Spleen (tissue), 11 donors: ENCODE measurements around the gene KCNQ5. TPM values are rescaled to one million over a fixed set of nuclear protein-coding genes. Genes with fewer than 3 reads are reported as not detected.

Experiments used
- DNase-seq: peaks from one replicate; pipeline ENCODE4 v3.0.0-alpha.2; 2020
- H3K27ac ChIP-seq, 8 donors: fragments of 200-600 bp; sonication (generic) in 7 of 8; 1 replicate in 4 of 8; 2 replicates in 4 of 8; pipeline versions ENCODE4 v1.5.0 to v1.8.0; 2016 to 2021; ENCODE audit warnings: inconsistent platforms in 4 of 8, mild to moderate bottlenecking in 4 of 8, moderate library complexity in 1 of 8
- H3K27me3 ChIP-seq, 7 donors: fragments of 200-600 bp; sonication (generic) in 6 of 7; replicated peaks in 1 of 7; 1 replicate in 4 of 7; 2 replicates in 3 of 7; pipeline versions ENCODE4 v1.5.0 to v1.8.0; 2016 to 2021; ENCODE audit warnings: inconsistent platforms in 3 of 7, mild to moderate bottlenecking in 1 of 7
- H3K36me3 ChIP-seq, 6 donors: fragments of 200-600 bp; sonication (generic) in 5 of 6; 1 replicate in 4 of 6; 2 replicates in 2 of 6; pipeline versions ENCODE4 v1.5.0 to v1.8.0; 2016 to 2021; ENCODE audit warnings: inconsistent platforms in 2 of 6
- H3K4me1 ChIP-seq, 6 donors: fragments of 200-600 bp; sonication (generic) in 5 of 6; 1 replicate in 3 of 6; 2 replicates in 3 of 6; pipeline versions ENCODE4 v1.5.0 to v1.8.0; 2016 to 2021; ENCODE audit warnings: inconsistent platforms in 3 of 6
- H3K4me3 ChIP-seq, 8 donors: fragments of 200-600 bp; sonication (generic) in 7 of 8; 1 replicate in 4 of 8; 2 replicates in 4 of 8; pipeline versions ENCODE4 v1.5.0 to v1.8.0; 2016 to 2021; ENCODE audit warnings: inconsistent platforms in 4 of 8, mild to moderate bottlenecking in 4 of 8, moderate library complexity in 2 of 8
- H3K9me3 ChIP-seq, 8 donors: fragments of 200-600 bp; sonication (generic) in 7 of 8; 1 replicate in 4 of 8; 2 replicates in 4 of 8; pipeline versions ENCODE4 v1.5.0 to v1.8.0; 2016 to 2021; ENCODE audit warnings: inconsistent platforms in 4 of 8
- CTCF ChIP-seq, 11 experiments: fragments of 200-600 bp in 7 of 11; fragments of 450-650 bp in 4 of 11; sonication (generic) in 4 of 11; IDR thresholded peaks in 8 of 11; conservative IDR thresholded peaks in 3 of 11; 1 replicate in 7 of 11; 2 replicates in 4 of 11; pipeline versions ENCODE4 v1.4.0 to v1.8.0; 2016 to 2021; ENCODE audit warnings: antibody characterized with exemption in 11 of 11, inconsistent platforms in 4 of 11, mild to moderate bottlenecking in 1 of 11
- POLR2A ChIP-seq, 3 donors: fragments of 450-650 bp; IDR thresholded peaks; one replicate each; pipeline ENCODE4 v1.5.1; 2017; ENCODE audit warnings: antibody characterized with exemption in 3 of 3, mild to moderate bottlenecking in 1 of 3
- POLR2AphosphoS5 ChIP-seq, 3 donors: sonication (generic); formaldehyde crosslinking; IDR thresholded peaks; one replicate each; pipeline ENCODE4 v1.5.1; 2017; ENCODE audit warnings: antibody characterized with exemption in 3 of 3
- WGBS, 5 donors: extraction: QIAGEN DNeasy Blood & Tissue Kit in 3 of 5; methylation state at CpG; one replicate each; pipeline versions ENCODE4 v1.1.5 to v1.1.7; 2013 to 2018; 5-methylcytosine and 5-hydroxymethylcytosine counted together
- intact Hi-C: fragments of 100-400 bp; cut with DNase I; formaldehyde crosslinking; loops from one replicate; pipeline ENCODE4 v1.15.0; 2023; ENCODE audit warnings: low total_unique reads
- polyA plus RNA-seq, 3 donors: library from polyadenylated mRNA; stranded (reverse); fragments of 200-250 nt; gene quantifications; one replicate each; pipeline ENCODE4 v1.2.1, GENCODE V29; 2013
- total RNA-seq, 7 donors: library from RNA; depleted of rRNA in 3 of 7; stranded (reverse); fragments of >200 nt in 3 of 7; fragmentation: NEBNext Ultra II Directional in 4 of 7; extraction: Animal tissue kit (Norgen Biotek cat#: 25700) in 4 of 7; gene quantifications; one replicate each; pipeline versions ENCODE4 v1.1.0 to v1.2.1, GENCODE V29; 2016 to 2021
- donor health status: healthy with polysubstance abuse.
- donor health status: DM: no; HTN: no; CAD: no; lungs with moderate emphysema.
- donor health status: DM: no; HTN: no; CAD: no.
- donor health status: Bipolar disorder and iron deficiency.
- donor health status: healthy.
- donor health status: DM: no; HTN: no; CAD: no.
- donor health status: DM: yes; HTN: yes; CAD: no.

KCNQ5 gene
- total and polyA plus RNA-seq, 10 donors: 1.3 to 8.7 (median 4.4) TPM

GRCh38 chr6:73004861-73005260, 383.0 kb downstream of the KCNQ5 start:
- DNase-seq: no peak
- no peaks in the 10 kb centered on the region for H3K9me3 ChIP-seq
- 67 to 89% (median 88%) methylated on average over 2 of the region's 2 CpGs for WGBS, 5 donors
- no peak overlapping the region for H3K27ac ChIP-seq
- intact Hi-C loops: no loop called here
- TF ChIP-seq CTCF (IDR thresholded peaks at IDR 0.05 in 8 of 11, conservative IDR thresholded peaks at IDR 0.05 in 3 of 11) (no peak), POLR2AphosphoS5 (IDR thresholded peaks at IDR 0.05) (no peak), POLR2A (IDR thresholded peaks at IDR 0.05) (no peak)
- H3K4me1 ChIP-seq: no peaks in the 10 kb centered on the region
- H3K27me3 ChIP-seq: no peaks in the 10 kb centered on the region
- H3K36me3 ChIP-seq: peaks cover 0 to 5% (median 0%) of the 10 kb centered on the region in 6 donors
- no peak overlapping the region for H3K4me3 ChIP-seq

- Histone ChIP-seq H3K27ac (no peak overlapping the region), H3K4me3 (no peak overlapping the region), H3K9me3 (no peaks in the 10 kb centered on the region), H3K36me3 (peaks cover 0 to 5% (median 0%) of the 10 kb centered on the region in 6 donors), H3K27me3 (no peaks in the 10 kb centered on the region), H3K4me1 (no peaks in the 10 kb centered on the region)
- intact Hi-C loops: no loop called here
- DNase-seq: no peak
- 69 to 79% (median 76%) methylated on average over 2 of the region's 2 CpGs for WGBS, 5 donors
- TF ChIP-seq POLR2AphosphoS5 (IDR thresholded peaks at IDR 0.05) (no peak), CTCF (IDR thresholded peaks at IDR 0.05 in 8 of 11, conservative IDR thresholded peaks at IDR 0.05 in 3 of 11) (no peak), POLR2A (IDR thresholded peaks at IDR 0.05) (no peak)
Measured at GRCh38 chr6:73006146-73006545, 384.3 kb downstream of the KCNQ5 start.

GRCh38 chr6:73011945-73012344, 390.1 kb downstream of the KCNQ5 start:
- Histone ChIP-seq H3K9me3 (no peaks in the 10 kb centered on the region), H3K27ac (no peak overlapping the region), H3K4me1 (no peaks in the 10 kb centered on the region), H3K4me3 (no peak overlapping the region), H3K27me3 (no peaks in the 10 kb centered on the region), H3K36me3 (peaks cover 0 to 5% (median 0%) of the 10 kb centered on the region in 6 donors)
- 73 to 83% (median 74%) methylated on average over 3 of the region's 3 CpGs for WGBS, 5 donors
- no peak for DNase-seq
- intact Hi-C loops: no loop called here
- no peak for TF ChIP-seq POLR2AphosphoS5 (IDR thresholded peaks at IDR 0.05)
- TF ChIP-seq CTCF (IDR thresholded peaks at IDR 0.05 in 8 of 11, conservative IDR thresholded peaks at IDR 0.05 in 3 of 11): no peak
- TF ChIP-seq POLR2A (IDR thresholded peaks at IDR 0.05): no peak

GRCh38 chr6:73017476-73017875, 395.6 kb downstream of the KCNQ5 start:
- TF ChIP-seq CTCF (IDR thresholded peaks at IDR 0.05 in 8 of 11, conservative IDR thresholded peaks at IDR 0.05 in 3 of 11) (no peak), POLR2AphosphoS5 (IDR thresholded peaks at IDR 0.05) (no peak), POLR2A (IDR thresholded peaks at IDR 0.05) (no peak)
- no peak for DNase-seq
- H3K27ac ChIP-seq: no peak overlapping the region
- no peak overlapping the region for H3K4me3 ChIP-seq
- intact Hi-C loops: no loop called here
- H3K4me1 ChIP-seq: no peaks in the 10 kb centered on the region
- WGBS, 5 donors: 67 to 76% (median 73%) methylated on average over 2 of the region's 2 CpGs
- H3K9me3 ChIP-seq: no peaks in the 10 kb centered on the region
- H3K36me3 ChIP-seq: no peaks in the 10 kb centered on the region
- H3K27me3 ChIP-seq: no peaks in the 10 kb centered on the region
